ENCODE results near the gene FMNL2. TPM values are rescaled to one million over a fixed set of nuclear protein-coding genes. Genes with fewer than 3 reads are reported as not detected.
A peak's percentile ranks its signal among the peaks of the same experiment; 100 is the strongest.

FMNL2 gene
- total and polyA plus RNA-seq, 2 experiments from 2014 or later = 16.5 to 45.4 TPM

- ATAC-seq (no peak), DNase-seq (ENCODE audit: low spot score) (no peak)
- H3K9me2 ChIP-seq (ENCODE audit: insufficient read depth) = no peaks in the 10 kb centered on the region
- H3K36me3 ChIP-seq (ENCODE audit: insufficient read depth) = no peaks in the 10 kb centered on the region
- Mint-ChIP-seq H3K27ac (no peak overlapping the region), H3K4me1 (peaks cover 63% of the 10 kb centered on the region), H3K27me3 (ENCODE audit: insufficient read depth, low read depth, poor library complexity) (peaks cover 5% of the 10 kb centered on the region), H3K4me3 (no peak overlapping the region), H3K36me3 (ENCODE audit: low read depth) (no peaks in the 10 kb centered on the region), H3K9me3 (no peaks in the 10 kb centered on the region)
- H3K27ac ChIP-seq (ENCODE audit: low read depth) = no peak overlapping the region
- TF ChIP-seq NANOG (IDR thresholded peaks at IDR 0.05; ENCODE audit: borderline replicate concordance) = no peak
- TF ChIP-seq CREB1 (CRISPR knock-in tag; IDR thresholded peaks at IDR 0.05; ENCODE audit: low read depth) = no peak
- no peak for TF ChIP-seq EZH2phosphoT487 (IDR thresholded peaks at IDR 0.05; ENCODE audit: unreplicated experiment)
- TF ChIP-seq JUNB (IDR thresholded peaks at IDR 0.05; ENCODE audit: unreplicated experiment) = no peak
- no peak for TF ChIP-seq ETS1 (IDR thresholded peaks at IDR 0.05)
- TF ChIP-seq ZNF462 (CRISPR knock-in tag; IDR thresholded peaks at IDR 0.05) = no peak
- TF ChIP-seq EZH2 (IDR thresholded peaks at IDR 0.05; ENCODE audit: low read depth, unreplicated experiment) = no peak
- H2AFZ ChIP-seq = no peak overlapping the region
- H4K20me1 ChIP-seq (replicated peaks; ENCODE audit: insufficient read depth) = peaks cover 31% of the 10 kb centered on the region; the same call in 1 of the 2 replicates
- no peaks in the 10 kb centered on the region for H3K27me3 ChIP-seq (ENCODE audit: insufficient read depth)
- H3K79me2 ChIP-seq (replicated peaks; ENCODE audit: insufficient read depth) = peaks cover 96% of the 10 kb centered on the region
- H3K4me3 ChIP-seq = no peak overlapping the region
- peaks cover 48% of the 10 kb centered on the region for H3K4me1 ChIP-seq (ENCODE audit: insufficient read depth)
- H3K4me2 ChIP-seq = peak overlapping the region; percentile 49
- H3F3A ChIP-seq (replicated peaks; ENCODE audit: low read depth) = no peaks in the 10 kb centered on the region
Measured at GRCh38 chr2:152396051-152396511, 61.1 kb downstream of the FMNL2 start.
